HepG2 (cell line): ENCODE measurements around the gene RIPOR3.

Source experiments
- ELF4 ChIP-seq: sonication (generic); formaldehyde crosslinking; IDR thresholded peaks from 2 replicates; pipeline ENCODE4 v1.5.0; 2020; ENCODE audit warnings: missing genetic modification reagents, mild to moderate bottlenecking, moderate library complexity, borderline replicate concordance
- FOXA1 ChIP-seq, 2 experiments: fragments of 450-650 bp in 1 of 2; sonication (generic) in 1 of 2; formaldehyde crosslinking in 1 of 2; IDR thresholded peaks; 2 replicates each; pipeline versions ENCODE4 v1.4.0 to v1.6.1; 2016 to 2020; ENCODE audit warnings: missing genetic modification reagents in 1 of 2
- KDM6A ChIP-seq: IDR thresholded peaks from 2 replicates; pipeline ENCODE4 v1.6.1; 2016; ENCODE audit warnings: low read depth
- SIN3A ChIP-seq: IDR thresholded peaks from 2 replicates; pipeline ENCODE4 v1.6.1; 2011; ENCODE audit warnings: low read depth, mild to moderate bottlenecking, control low read depth, low read length, borderline replicate concordance
- TP53 ChIP-seq: sonication (generic); formaldehyde crosslinking; conservative IDR thresholded peaks from 2 replicates; pipeline ENCODE4 v1.4.0; 2020; ENCODE audit warnings: missing genetic modification reagents
- YY1 ChIP-seq: IDR thresholded peaks from 2 replicates; pipeline ENCODE4 v1.6.1; 2011; ENCODE audit warnings: low read length, low read depth, moderate library complexity, mild to moderate bottlenecking; ENCODE audit not compliant: insufficient read depth, insufficient replicate concordance
- ZNF12 ChIP-seq: sonication (generic); formaldehyde crosslinking; IDR thresholded peaks from 2 replicates; pipeline ENCODE4 v1.5.0; 2020; ENCODE audit warnings: missing genetic modification reagents
- TF ChIP-seq, protein P1 (sequence below): sonication (generic); formaldehyde crosslinking; IDR thresholded peaks from 2 replicates; pipeline ENCODE4 v1.5.0; 2020; ENCODE audit warnings: mild to moderate bottlenecking, missing genetic modification reagents, moderate library complexity
- TF ChIP-seq, protein P2 (sequence below): sonication (generic); formaldehyde crosslinking; IDR thresholded peaks from 2 replicates; pipeline ENCODE4 v1.4.0; 2020; ENCODE audit warnings: missing genetic modification reagents

DNA sequence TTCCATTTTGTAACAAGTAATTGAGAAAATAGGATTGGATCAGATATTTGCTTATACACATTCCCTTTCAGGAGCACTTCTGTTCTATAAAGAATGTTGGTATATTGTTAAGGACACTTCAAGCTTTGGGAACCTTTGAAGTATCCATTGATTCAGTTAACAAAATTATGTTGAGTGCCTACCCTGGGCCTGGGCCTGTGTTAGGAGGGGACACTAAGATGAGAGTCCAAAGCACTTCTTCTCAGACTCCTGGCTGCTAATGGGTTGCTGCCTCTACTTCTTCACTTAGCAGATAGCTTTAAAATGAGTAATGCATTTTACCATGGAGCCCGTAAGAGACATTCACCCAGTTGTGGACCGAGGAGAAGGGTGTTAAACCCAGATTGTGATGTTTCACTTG lies 140.8 kb downstream of the RIPOR3 start:
- TF ChIP-seq, protein P1, sequence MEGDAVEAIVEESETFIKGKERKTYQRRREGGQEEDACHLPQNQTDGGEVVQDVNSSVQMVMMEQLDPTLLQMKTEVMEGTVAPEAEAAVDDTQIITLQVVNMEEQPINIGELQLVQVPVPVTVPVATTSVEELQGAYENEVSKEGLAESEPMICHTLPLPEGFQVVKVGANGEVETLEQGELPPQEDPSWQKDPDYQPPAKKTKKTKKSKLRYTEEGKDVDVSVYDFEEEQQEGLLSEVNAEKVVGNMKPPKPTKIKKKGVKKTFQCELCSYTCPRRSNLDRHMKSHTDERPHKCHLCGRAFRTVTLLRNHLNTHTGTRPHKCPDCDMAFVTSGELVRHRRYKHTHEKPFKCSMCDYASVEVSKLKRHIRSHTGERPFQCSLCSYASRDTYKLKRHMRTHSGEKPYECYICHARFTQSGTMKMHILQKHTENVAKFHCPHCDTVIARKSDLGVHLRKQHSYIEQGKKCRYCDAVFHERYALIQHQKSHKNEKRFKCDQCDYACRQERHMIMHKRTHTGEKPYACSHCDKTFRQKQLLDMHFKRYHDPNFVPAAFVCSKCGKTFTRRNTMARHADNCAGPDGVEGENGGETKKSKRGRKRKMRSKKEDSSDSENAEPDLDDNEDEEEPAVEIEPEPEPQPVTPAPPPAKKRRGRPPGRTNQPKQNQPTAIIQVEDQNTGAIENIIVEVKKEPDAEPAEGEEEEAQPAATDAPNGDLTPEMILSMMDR (CRISPR knock-in tag): no peak
- TF ChIP-seq SIN3A (no peak), YY1 (no peak), ELF4 (CRISPR knock-in tag) (no peak), ZNF12 (no peak), FOXA1 (IDR thresholded peaks at IDR 0.05) (no peak), FOXA1 (CRISPR knock-in tag; IDR thresholded peaks at IDR 0.05) (no peak), KDM6A (CRISPR knock-in tag) (no peak), TP53 (CRISPR knock-in tag) (no peak)
- TF ChIP-seq, protein P2, sequence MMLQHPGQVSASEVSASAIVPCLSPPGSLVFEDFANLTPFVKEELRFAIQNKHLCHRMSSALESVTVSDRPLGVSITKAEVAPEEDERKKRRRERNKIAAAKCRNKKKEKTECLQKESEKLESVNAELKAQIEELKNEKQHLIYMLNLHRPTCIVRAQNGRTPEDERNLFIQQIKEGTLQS (CRISPR knock-in tag): no peak
